GM12864 (cell line): Measurements from ENCODE around the gene ERC1.

Experiments
- DNase-seq: peaks from one replicate; pipeline ENCODE4 v3.0.0-alpha.2; 2011; ENCODE audit warnings: low read depth
- H3K4me3 ChIP-seq: 2 replicates; pipeline ENCODE4 v1.5.1; 2011; ENCODE audit warnings: mild to moderate bottlenecking, low read depth, low read length, control low read depth
- TF ChIP-seq, protein P1 (sequence below): IDR thresholded peaks from 2 replicates; pipeline ENCODE4 v1.5.1; 2011; ENCODE audit warnings: low read depth, mild to moderate bottlenecking, moderate library complexity, low read length, control low read depth, inconsistent platforms; ENCODE audit errors: missing control alignments

The ERC1 gene

DNA sequence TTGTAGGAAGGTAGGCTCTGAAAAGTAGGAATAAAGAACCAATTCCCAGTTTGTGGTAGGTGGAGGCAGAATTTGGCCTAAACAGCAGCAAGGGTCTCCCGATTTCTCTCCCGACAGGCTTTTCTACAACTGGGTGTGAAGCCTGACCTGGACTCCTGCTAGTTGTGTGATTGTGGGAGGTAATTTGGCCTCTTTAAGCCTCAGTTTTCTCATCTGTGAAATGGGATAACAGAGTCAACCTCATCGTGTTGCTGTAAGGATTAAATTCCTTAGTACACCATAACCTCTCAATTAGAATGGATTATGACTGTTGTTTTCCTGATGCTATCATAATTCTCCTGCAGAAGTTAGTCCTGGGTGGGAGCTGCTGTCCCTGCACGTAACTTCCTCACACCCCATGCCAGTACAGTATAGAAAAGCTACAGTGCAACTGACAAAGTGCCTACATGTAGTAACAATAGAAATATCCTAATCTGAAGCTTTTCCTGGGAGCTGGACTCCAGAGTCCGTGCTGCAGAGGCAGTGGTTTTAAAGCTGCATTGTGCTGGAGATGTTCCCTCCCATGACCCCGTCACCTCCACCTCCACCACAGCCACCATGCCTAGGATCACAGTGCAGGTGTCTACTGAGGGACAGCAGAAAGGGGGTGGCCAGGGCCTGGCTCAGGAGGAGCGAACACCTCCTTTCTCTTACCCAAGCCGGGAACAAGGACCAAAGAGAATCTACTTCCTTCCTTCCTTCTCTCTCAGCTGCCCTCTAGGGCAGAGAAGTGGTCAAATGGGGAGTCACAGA lies 526.9 kb downstream of the ERC1 start:
- TF ChIP-seq, protein P1, sequence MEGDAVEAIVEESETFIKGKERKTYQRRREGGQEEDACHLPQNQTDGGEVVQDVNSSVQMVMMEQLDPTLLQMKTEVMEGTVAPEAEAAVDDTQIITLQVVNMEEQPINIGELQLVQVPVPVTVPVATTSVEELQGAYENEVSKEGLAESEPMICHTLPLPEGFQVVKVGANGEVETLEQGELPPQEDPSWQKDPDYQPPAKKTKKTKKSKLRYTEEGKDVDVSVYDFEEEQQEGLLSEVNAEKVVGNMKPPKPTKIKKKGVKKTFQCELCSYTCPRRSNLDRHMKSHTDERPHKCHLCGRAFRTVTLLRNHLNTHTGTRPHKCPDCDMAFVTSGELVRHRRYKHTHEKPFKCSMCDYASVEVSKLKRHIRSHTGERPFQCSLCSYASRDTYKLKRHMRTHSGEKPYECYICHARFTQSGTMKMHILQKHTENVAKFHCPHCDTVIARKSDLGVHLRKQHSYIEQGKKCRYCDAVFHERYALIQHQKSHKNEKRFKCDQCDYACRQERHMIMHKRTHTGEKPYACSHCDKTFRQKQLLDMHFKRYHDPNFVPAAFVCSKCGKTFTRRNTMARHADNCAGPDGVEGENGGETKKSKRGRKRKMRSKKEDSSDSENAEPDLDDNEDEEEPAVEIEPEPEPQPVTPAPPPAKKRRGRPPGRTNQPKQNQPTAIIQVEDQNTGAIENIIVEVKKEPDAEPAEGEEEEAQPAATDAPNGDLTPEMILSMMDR = no peak
- no peak for DNase-seq

DNA sequence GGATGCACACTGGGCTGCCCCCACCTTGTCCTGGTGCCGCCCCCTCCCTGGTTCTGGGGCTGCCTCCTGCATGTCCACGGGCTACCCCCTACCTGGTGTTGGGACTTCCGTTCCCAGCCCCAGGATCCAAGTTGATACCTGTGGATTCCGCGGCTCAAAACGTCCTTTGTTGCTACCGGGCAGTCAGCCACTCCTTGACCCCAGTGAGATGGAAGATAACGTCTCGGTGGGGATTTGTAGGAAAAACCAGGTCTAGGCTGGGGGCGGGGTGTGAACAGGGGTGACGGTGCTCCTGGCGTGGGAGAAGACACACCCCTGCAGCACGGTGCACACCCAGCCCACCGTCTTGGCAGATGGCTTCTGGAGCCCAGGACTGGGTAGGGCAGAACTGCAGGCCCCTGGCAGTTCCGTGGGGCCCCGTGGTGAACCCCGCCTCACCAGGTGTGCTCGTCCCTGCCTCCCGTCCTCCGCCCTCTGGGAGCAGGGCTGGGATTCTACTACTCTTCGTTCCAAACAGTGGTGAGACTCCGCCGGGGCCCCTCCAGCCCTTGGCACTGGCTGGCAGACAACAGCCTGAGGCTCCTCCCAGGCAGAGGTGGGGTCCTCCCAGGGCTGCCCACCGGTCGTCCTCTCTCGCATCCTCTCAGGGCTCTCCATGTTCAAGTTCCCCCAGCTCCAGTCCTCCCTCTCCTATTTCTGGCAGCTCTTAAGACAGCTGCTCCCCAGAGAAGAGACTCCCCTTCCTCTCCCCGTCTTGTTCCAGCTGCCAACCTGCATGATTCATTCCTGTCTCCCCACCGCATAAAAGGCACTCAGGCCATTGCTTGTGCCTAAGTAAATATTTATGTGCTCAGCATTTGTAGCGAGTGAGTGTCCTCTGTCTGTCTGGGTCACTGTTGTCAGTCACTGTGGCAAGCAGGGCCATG lies 527.8 kb downstream of the ERC1 start:
- no peak overlapping the region for H3K4me3 ChIP-seq
- TF ChIP-seq, protein P1 = no peak
- no peak for DNase-seq

More for the DNA sequence above, 526.9 kb downstream of the ERC1 start:
- H3K4me3 ChIP-seq = no peak overlapping the region

DNA sequence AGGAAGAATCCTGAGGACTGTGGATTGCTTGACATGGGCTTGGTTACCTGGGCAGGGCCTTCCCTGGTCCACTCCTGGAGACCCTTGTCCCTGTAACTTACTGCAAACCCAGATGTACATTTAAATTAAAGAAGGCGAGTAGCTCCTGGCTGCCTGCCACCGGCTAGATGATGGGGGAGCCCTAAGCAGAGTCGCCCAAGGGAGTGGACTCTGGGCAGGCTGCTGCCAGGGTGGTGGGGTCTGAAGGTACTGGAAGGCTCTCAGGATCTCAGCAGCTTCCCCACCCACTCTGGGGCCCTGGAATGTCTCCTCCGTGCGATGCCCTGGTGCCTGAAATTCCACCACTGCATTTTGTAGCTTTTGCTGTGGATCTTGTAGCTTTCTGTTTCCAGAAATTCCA lies 528.6 kb downstream of the ERC1 start:
- DNase-seq = no peak
- TF ChIP-seq, protein P1 = no peak
- H3K4me3 ChIP-seq = no peak overlapping the region

DNA sequence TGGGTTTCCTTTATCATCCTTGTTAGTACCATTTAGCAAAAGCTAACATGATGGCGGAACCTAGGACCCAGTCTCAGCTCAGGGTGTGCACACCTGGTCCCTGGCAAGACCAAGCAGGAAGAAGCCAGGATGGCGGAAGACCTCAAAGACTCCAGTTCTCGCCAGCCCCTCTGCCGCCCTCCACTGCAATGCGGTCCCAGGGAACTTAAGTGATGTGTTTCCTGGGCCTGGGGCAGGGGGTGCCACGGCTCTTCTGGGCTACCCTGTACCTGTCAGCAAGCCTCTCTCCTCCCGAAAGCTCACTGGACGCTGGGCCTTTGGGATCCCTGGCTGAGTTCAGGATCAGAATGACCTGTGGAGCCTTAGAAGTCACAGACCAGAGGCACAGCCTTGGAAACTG lies 532.0 kb downstream of the ERC1 start:
- TF ChIP-seq, protein P1 = no peak
- no peak overlapping the region for H3K4me3 ChIP-seq
- no peak for DNase-seq

DNA sequence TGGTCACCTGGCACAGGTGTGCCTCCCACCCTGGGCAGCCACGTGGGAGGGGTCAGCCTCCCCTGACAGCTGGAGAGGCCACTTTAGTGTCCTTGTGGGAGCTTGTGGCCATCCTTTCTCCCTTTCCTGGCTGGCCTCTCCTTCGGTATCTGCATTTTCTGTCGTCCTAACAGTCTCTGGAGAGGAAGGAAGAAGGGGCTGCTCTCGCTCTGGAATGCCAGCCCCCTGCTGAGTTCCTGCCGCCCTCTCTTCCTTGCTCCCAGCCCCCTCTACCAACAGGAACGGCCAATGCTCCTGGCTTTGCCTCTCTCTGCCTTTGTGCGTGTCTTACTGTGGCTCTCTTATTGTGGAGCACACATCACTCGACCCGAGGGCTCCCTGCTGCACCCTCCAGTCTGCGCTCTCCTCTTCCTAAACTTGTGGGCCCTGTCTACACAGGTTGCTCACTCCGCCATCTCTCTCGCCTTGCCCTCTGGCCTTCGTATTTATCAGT lies 532.6 kb downstream of the ERC1 start:
- no peak overlapping the region for H3K4me3 ChIP-seq
- DNase-seq = no peak
- TF ChIP-seq, protein P1 = no peak

DNA sequence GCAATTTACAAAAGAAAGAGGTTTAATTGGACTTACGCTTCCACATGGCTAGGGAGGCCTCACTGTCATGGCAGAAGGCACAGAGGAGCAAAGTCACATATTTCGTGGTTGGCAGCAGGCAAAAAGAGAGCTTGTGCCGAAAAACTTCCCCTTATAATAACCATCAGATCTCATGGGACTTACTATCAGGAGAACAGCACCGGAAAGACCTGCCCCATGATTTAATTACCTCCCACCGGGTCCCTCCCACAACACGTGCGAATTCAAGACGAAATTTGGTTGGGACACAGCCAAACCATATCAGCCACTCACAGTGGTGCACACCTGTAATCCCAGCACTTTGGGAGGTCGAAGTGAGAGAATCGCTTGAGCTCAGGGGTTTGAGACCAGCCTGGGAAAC lies 534.8 kb downstream of the ERC1 start:
- no peak overlapping the region for H3K4me3 ChIP-seq
- DNase-seq = no peak

More for the DNA sequence above, 534.8 kb downstream of the ERC1 start:
- TF ChIP-seq, protein P1 = no peak
